Activated CD8-positive, alpha-beta T cell treated with anti-CD3 and anti-CD28 coated beads for 36 hours (primary cell): ENCODE results near the gene ZNF567. TPM values are rescaled to one million over a fixed set of nuclear protein-coding genes. Genes with fewer than 3 reads are reported as not detected.

Experiments
- ATAC-seq: fragments of 200-7000 bp; cut with Tn5 transposase; one replicate; pipeline ENCODE4 v1.10.0; 2021; ENCODE audit warnings: mild to moderate bottlenecking, moderate library complexity
- CTCF ChIA-PET: fragments of 350-600 bp; sonication (Branson Sonifier 250); formaldehyde crosslinking; loops from one replicate; lab custom pipeline; 2021; ENCODE audit warnings: antibody characterized with exemption; lab: Charles Lee
- POLR2A ChIA-PET: fragments of 350-600 bp; sonication (Branson Sonifier 250); formaldehyde crosslinking; loops from one replicate; lab custom pipeline; 2021; ENCODE audit warnings: antibody characterized with exemption; lab: Charles Lee
- DNase-seq: peaks from one replicate; pipeline ENCODE4 v3.0.0-alpha.2; 2020
- H3K27ac Mint-ChIP-seq: one replicate; pipeline ENCODE4 v1.8.0; 2021; ENCODE audit warnings: mild to moderate bottlenecking, mixed read lengths
- H3K27me3 Mint-ChIP-seq: one replicate; pipeline ENCODE4 v1.8.0; 2021; ENCODE audit warnings: mixed read lengths
- H3K36me3 Mint-ChIP-seq: one replicate; pipeline ENCODE4 v1.8.0; 2021; ENCODE audit warnings: low read depth, mixed read lengths
- H3K4me1 Mint-ChIP-seq: one replicate; pipeline ENCODE4 v1.8.0; 2021; ENCODE audit warnings: low read depth, mixed read lengths
- H3K4me3 Mint-ChIP-seq: one replicate; pipeline ENCODE4 v1.8.0; 2021; ENCODE audit warnings: mild to moderate bottlenecking, moderate library complexity, mixed read lengths
- H3K9me3 Mint-ChIP-seq: one replicate; pipeline ENCODE4 v1.8.0; 2021; ENCODE audit warnings: mixed read lengths
- CTCF ChIP-seq: fragments of 200-600 bp; IDR thresholded peaks from one replicate; pipeline ENCODE4 v1.8.0; 2022; ENCODE audit warnings: antibody characterized with exemption, mild to moderate bottlenecking
- intact Hi-C: fragments of 100-400 bp; cut with micrococcal nuclease; formaldehyde crosslinking; loops from one replicate; pipeline ENCODE4 v1.10.0; 2022
- total RNA-seq, 2 experiments: library from RNA; stranded (reverse); gene quantifications; one replicate each; pipeline ENCODE4 v1.2.3, GENCODE V29; 2021

ZNF567 gene
- total RNA-seq, 2 experiments from 2014 or later: 6.4 to 7.6 TPM

GRCh38 chr19:36750066-36750691, 62.8 kb downstream of the ZNF567 start:
- ATAC-seq (no peak), DNase-seq (no peak)
- ChIA-PET POLR2A (interaction anchor here (0.6 kb wide), 1 partner anchor 32 kb away, joined by 3 read pairs; no protein-coding TSS in a partner anchor), CTCF (no interaction called here)
- Mint-ChIP-seq H3K27ac (no peak overlapping the region), H3K36me3 (peaks cover 94% of the 10 kb centered on the region), H3K4me3 (no peak overlapping the region), H3K4me1 (no peaks in the 10 kb centered on the region), H3K9me3 (peaks cover 65% of the 10 kb centered on the region), H3K27me3 (no peaks in the 10 kb centered on the region)
- TF ChIP-seq CTCF: no peak
- intact Hi-C loops: no loop called here

Other genes with a start within 250 kb of the ZNF567 start
- gene ZNF566, start 198.1 kb upstream of the ZNF567 start, total RNA-seq: 1 to 10 TPM; 5.6 to 6.5 TPM
- 1 to 10 TPM; 3.7 to 6.4 TPM for gene ZNF260, start 159.3 kb upstream of the ZNF567 start, total RNA-seq
- 10 to 100 TPM; 18.5 to 19.2 TPM for gene ZNF529, start 114.3 kb upstream of the ZNF567 start, total RNA-seq
- gene ZNF382, start 82.3 kb upstream of the ZNF567 start, total RNA-seq: 10 to 100 TPM; 10.1 to 10.8 TPM
- gene ZNF461, start 20.8 kb upstream of the ZNF567 start, total RNA-seq: 1 to 10 TPM; 5.2 to 6.0 TPM
- gene ZNF850, start 85.2 kb downstream of the ZNF567 start, total RNA-seq: 10 to 100 TPM; 10.6 to 11.7 TPM
- gene ZNF790, start 150.8 kb downstream of the ZNF567 start, total RNA-seq: 1 to 10 TPM; 8.9 to 9.7 TPM
- gene ZNF345, start 163.3 kb downstream of the ZNF567 start, total RNA-seq: 1 to 10 TPM; 3.6 to 5.1 TPM
- gene ZNF829, start 228.7 kb downstream of the ZNF567 start, total RNA-seq: 1 to 10 TPM; 4.5 to 4.9 TPM
- gene ZNF568, start 228.7 kb downstream of the ZNF567 start, total RNA-seq: 1 to 10 TPM; 8.1 to 9.5 TPM